ENCODE data around the gene TGFB2. TPM values are rescaled to one million over a fixed set of nuclear protein-coding genes. Genes with fewer than 3 reads are reported as not detected.

The TGFB2 gene
- polyA plus RNA-seq, 1 donor (not counting 4 experiments of a cell fraction or from before 2014, with no cell fraction given), result 21.5 TPM

GRCh38 chr1:218454700-218455282 is 109.7 kb downstream of the TGFB2 start:
- H3K4me3 ChIP-seq (ENCODE audit: control insufficient read depth in 2 of 3, extremely low read depth in 1 of 3, insufficient read depth in 2 of 3, low read depth in 1 of 3, low read length in 3 of 3), result no peak overlapping the region
- no peak overlapping the region for H3K4me2 ChIP-seq (ENCODE audit: control insufficient read depth, extremely low read depth, insufficient read depth, low read depth, low read length)
- H3K4me1 ChIP-seq (ENCODE audit: control insufficient read depth, extremely low read depth, insufficient read depth, low read length), result peaks cover 5% of the 10 kb centered on the region
- FAIRE-seq (no peak), DNase-seq (ENCODE audit: low read depth, low spot score) (no peak)
- no peak for TF ChIP-seq EZH2 (IDR thresholded peaks at IDR 0.05; ENCODE audit: low read length)
- TF ChIP-seq CTCF (optimal IDR thresholded peaks at IDR 0.05 in 1 of 3, IDR thresholded peaks at IDR 0.05 in 1 of 3, conservative IDR thresholded peaks at IDR 0.05 in 1 of 3; ENCODE audit: extremely low read depth in 1 of 3, insufficient read depth in 2 of 3, low read length in 3 of 3), result no peak
- dilution Hi-C loops (cut with MboI; ENCODE audit: extremely low pct_ligation_motif_present, low sequenced_read_pairs), result no loop called here
- H3K36me3 ChIP-seq (ENCODE audit: control insufficient read depth in 2 of 2, extremely low read depth in 1 of 2, insufficient read depth in 2 of 2, low read length in 2 of 2), result no peaks in the 10 kb centered on the region
- H2AFZ ChIP-seq (ENCODE audit: control insufficient read depth, low read length), result no peak overlapping the region
- H4K20me1 ChIP-seq (ENCODE audit: control insufficient read depth, extremely low read depth, insufficient read depth, low read length), result no peaks in the 10 kb centered on the region
- no peak overlapping the region for H3K9ac ChIP-seq (ENCODE audit: control insufficient read depth, extremely low read depth, insufficient read depth, low read length)
- H3K27me3 ChIP-seq (ENCODE audit: control insufficient read depth, extremely low read depth, insufficient read depth, low read length), result no peaks in the 10 kb centered on the region
- H3K9me3 ChIP-seq (ENCODE audit: control insufficient read depth, low read depth, low read length), result no peaks in the 10 kb centered on the region
- H3K79me2 ChIP-seq (ENCODE audit: control insufficient read depth, insufficient read depth, low read length), result no peaks in the 10 kb centered on the region
- H3K27ac ChIP-seq (ENCODE audit: control insufficient read depth, insufficient read depth, low read length), result no peak overlapping the region
- no peaks in the 10 kb centered on the region for H3K9me1 ChIP-seq (ENCODE audit: control insufficient read depth, extremely low read depth, insufficient read depth, low read length)

- Histone ChIP-seq H3K4me3 (ENCODE audit: control insufficient read depth in 2 of 3, extremely low read depth in 1 of 3, insufficient read depth in 2 of 3, low read depth in 1 of 3, low read length in 3 of 3) (no peak overlapping the region), H3K27ac (ENCODE audit: control insufficient read depth, insufficient read depth, low read length) (no peak overlapping the region), H2AFZ (ENCODE audit: control insufficient read depth, low read length) (no peak overlapping the region), H3K27me3 (ENCODE audit: control insufficient read depth, extremely low read depth, insufficient read depth, low read length) (no peaks in the 10 kb centered on the region), H3K9me1 (ENCODE audit: control insufficient read depth, extremely low read depth, insufficient read depth, low read length) (no peaks in the 10 kb centered on the region), H3K9me3 (ENCODE audit: control insufficient read depth, low read depth, low read length) (no peaks in the 10 kb centered on the region), H3K4me1 (ENCODE audit: control insufficient read depth, extremely low read depth, insufficient read depth, low read length) (peaks cover 13% of the 10 kb centered on the region), H3K79me2 (ENCODE audit: control insufficient read depth, insufficient read depth, low read length) (no peaks in the 10 kb centered on the region), H4K20me1 (ENCODE audit: control insufficient read depth, extremely low read depth, insufficient read depth, low read length) (no peaks in the 10 kb centered on the region), H3K9ac (ENCODE audit: control insufficient read depth, extremely low read depth, insufficient read depth, low read length) (no peak overlapping the region), H3K4me2 (ENCODE audit: control insufficient read depth, extremely low read depth, insufficient read depth, low read depth, low read length) (no peak overlapping the region), H3K36me3 (ENCODE audit: control insufficient read depth in 2 of 2, extremely low read depth in 1 of 2, insufficient read depth in 2 of 2, low read length in 2 of 2) (no peaks in the 10 kb centered on the region)
- no peak for FAIRE-seq
- dilution Hi-C loops (cut with MboI; ENCODE audit: extremely low pct_ligation_motif_present, low sequenced_read_pairs), result no loop called here
- no peak for TF ChIP-seq EZH2 (IDR thresholded peaks at IDR 0.05; ENCODE audit: low read length)
- TF ChIP-seq CTCF (optimal IDR thresholded peaks at IDR 0.05 in 1 of 3, IDR thresholded peaks at IDR 0.05 in 1 of 3, conservative IDR thresholded peaks at IDR 0.05 in 1 of 3; ENCODE audit: extremely low read depth in 1 of 3, insufficient read depth in 2 of 3, low read length in 3 of 3), result no peak
- no peak for DNase-seq (ENCODE audit: low read depth, low spot score)
These were observed 111.3 kb downstream of the TGFB2 start for GRCh38 chr1:218456444-218456843.

Data from keratinocyte (primary cell).